Renal cortical epithelial cell (primary cell): ENCODE data around the gene KCTD18. TPM values are rescaled to one million over a fixed set of nuclear protein-coding genes. Genes with fewer than 3 reads are reported as not detected.

ENCODE experiments used
- DNase-seq: peaks from one replicate; pipeline ENCODE4 v3.0.0-alpha.2; 2011; ENCODE audit warnings: low read depth
- total RNA-seq: library from RNA; depleted of rRNA; stranded (reverse); fragments of >200 nt; gene quantifications from 2 replicates; pipeline ENCODE4 v1.2.3, GENCODE V29; 2014

Gene KCTD18
- total RNA-seq, 1 donor from 2014 or later: 19.5 TPM

- DNase-seq: peak; percentile 79
These were observed 54.7 kb downstream of the KCTD18 start for GRCh38 chr2:200454927-200455801.

DNA sequence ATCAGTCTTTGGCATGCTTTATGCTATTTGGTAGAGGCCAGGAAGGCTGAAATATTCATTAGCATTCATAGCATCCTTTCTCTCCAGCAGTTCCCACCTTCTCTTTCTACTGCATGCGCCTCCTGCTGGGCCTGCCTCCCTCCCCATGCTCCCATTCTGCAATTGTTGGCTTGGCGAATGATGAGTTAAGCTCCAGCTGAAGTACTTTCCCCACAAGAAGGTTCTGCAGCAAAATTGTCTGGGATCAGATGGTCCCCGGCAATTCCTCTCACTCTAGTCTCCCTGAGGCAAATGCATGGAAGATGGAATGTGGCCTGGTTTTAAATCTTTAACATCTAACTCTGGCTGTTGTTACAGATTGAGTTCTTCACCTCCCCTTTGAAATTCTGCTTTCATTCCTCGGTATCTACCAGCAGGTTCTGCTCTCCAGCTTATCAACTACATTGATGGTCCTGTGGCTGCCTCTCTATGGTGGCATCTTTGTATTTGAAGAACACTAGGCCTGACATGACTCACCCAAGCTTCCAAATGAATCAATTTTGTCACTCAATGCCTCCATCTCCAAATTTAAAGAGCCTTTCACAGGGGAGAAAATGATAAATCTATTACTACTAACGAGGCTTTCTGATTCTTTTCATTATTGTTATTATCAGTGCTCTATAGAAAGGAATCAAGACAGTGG, 55.9 kb downstream of the KCTD18 start:
- no peak for DNase-seq

DNA sequence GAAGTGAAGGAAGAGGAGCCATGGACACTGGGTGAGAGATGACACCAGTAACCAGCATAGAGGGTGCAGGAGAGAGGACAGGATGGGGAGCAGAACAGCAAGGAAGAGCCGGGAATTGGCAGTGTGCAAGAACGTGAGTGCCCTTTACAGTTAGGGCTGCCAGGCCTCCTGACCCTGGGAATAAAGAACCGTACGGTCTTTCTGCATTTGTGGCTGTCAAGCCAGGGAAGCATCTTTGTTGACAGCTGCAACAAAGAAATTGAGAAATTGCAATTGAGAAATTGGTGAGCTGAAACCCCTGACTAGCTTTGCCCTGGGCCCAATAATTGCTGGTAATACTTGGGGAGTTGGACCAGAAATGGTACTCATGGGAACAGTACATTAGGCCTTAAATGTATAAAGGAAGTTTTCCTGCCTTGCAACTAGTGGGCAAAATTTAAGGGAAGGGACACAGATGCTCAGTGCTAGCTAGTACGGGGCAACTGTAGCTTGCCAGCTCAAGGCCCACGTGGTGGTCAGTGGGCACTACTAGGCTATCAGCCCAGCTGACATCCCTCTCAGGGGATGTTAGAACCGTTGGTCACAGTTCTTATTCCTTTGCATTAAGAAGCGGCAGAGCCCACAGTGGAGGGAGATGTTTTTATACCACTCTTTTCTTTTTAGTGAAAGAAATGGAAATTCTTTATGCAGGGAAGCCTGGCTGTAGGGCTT, 56.6 kb downstream of the KCTD18 start:
- no peak for DNase-seq

DNA sequence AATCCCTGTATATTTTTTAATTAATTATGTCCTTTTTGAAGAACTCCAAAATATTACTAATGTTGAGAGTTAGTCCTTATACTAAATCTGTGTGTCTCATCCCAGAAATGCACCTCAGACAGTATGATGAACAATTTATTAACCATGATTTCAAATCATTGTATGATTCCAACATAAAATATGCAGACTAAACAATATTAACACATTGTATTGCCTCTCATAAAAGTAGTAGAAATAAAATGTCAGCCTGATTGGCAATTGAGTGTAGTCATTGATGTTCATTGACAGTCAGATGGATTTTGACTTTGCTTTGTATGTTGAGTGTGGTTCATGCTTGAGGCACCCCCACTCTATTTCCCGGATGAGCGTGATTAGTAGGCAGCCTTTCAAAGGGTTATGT, 57.5 kb downstream of the KCTD18 start:
- no peak for DNase-seq

DNA sequence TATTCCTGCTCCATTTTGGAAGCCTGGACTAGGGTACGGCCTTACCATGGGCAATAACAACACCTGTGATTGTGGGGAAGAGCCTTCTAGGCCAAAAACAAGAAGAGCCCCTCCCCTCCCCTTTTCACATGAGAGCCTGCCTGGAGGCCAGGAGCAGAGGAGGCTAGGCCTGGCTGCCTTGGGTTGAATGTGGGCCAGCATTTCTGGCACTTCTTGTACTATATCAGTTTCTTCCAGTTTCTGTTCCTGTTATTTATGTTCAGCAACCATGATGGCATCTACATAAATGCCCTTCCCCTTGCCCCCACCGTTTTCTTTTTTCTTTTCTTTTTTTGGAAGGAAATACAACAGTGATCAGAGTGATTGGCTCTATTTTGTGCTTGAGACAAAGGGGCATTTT, 58.4 kb downstream of the KCTD18 start:
- no peak for DNase-seq

- DNase-seq: no peak
These were observed 59.6 kb downstream of the KCTD18 start for GRCh38 chr2:200450288-200450687.

DNA sequence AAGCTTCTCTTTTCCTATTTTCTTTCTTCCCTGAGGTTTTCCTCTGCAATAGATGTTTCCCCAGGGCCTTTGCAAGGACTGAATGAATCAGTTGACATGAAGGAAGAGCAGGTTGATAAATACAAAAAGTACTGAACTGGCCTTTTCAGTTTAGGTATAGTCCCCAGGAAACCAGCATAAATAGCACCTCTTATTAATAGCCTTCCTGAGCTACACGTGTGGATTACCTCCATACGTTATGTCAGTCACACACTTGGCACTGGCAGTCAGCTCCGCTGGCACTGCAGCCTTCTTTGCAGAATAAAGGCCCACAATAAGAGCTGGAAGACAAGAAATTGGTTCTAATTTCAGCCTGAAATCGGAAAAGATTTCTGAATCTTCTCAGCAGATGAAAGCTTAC, 60.7 kb downstream of the KCTD18 start:
- no peak for DNase-seq

GRCh38 chr2:200448455-200448854, 61.4 kb downstream of the KCTD18 start:
- no peak for DNase-seq

- DNase-seq: no peak
These were observed 62.6 kb downstream of the KCTD18 start for GRCh38 chr2:200447139-200447855.

DNA sequence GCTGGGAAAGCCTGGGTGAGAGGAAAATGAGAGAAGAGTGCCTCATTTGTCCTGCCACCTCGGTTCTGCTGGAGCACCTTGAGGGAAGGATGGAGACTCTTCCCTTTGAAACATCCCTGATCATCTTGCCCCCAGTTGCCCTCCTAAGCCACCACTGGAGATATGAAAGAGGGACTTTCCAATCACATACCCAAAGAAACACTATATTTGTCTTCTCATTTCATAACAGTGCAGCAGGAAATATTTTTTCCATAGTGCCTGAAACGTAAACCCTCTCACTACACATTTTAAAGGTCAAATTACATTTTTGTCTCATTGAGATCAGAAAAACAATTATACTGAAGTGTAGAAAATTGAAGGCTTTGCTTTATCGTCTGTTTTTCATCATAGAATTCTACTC, 63.3 kb downstream of the KCTD18 start:
- DNase-seq: no peak

DNA sequence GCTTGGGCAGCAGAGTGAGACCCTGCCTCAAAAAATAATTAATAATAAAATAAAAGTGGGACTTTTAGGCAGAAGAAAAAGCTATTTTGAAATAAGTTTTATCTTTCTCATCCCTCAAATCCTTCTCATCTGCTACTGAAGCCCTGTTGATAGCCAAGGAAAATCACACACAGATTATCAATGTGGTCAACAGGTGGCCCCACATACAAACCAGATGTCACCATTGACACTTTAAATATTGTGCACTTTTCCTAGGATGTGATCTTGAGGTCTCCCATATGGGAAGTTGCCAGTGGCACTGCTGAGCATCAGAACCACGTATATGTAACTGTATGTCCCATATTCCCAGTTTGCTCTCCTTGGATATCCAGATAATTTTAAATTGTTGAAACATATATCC, 64.6 kb downstream of the KCTD18 start:
- DNase-seq: no peak

GRCh38 chr2:200444530-200444929, 65.3 kb downstream of the KCTD18 start:
- DNase-seq: no peak

- no peak for DNase-seq
These were observed 66.0 kb downstream of the KCTD18 start for GRCh38 chr2:200443916-200444315.

DNA sequence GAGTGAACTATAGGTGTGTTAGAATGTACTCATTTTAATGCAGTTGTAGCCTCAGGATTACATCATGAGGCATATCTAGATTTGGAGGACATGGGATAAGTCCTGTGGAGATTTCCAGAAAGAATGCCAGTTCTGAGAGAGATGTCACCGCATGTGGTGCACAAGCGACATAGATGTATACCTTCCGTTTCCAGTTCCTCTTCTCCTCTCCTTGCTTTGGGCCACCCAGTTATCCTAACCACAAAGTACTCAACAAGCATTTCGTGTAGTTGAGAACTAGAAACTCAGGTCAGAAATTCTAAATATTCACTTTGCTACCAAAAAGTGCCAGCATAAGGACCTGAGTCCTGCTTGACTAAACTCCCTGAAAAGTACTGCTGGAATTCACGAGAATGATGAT, 66.5 kb downstream of the KCTD18 start:
- no peak for DNase-seq

- peak; percentile 69 for DNase-seq
These were observed 67.4 kb downstream of the KCTD18 start for GRCh38 chr2:200442471-200442870.

- no peak for DNase-seq
These were observed 69.9 kb downstream of the KCTD18 start for GRCh38 chr2:200439981-200440380.

Other genes with a start within 250 kb of the KCTD18 start
- 54.2 and 293 TPM in 2 replicates for gene SPATS2L, start 203.4 kb downstream of the KCTD18 start, total RNA-seq
- 4.2 and 5.0 TPM in 2 replicates for gene SGO2, start 16.1 kb upstream of the KCTD18 start, total RNA-seq
- 8.0 and 60.4 TPM in 2 replicates for gene AOX1, start 75.9 kb upstream of the KCTD18 start, total RNA-seq